Measurements from ENCODE around the gene VRK1. TPM values are rescaled to one million over a fixed set of nuclear protein-coding genes. Genes with fewer than 3 reads are reported as not detected.

Gene VRK1
- total RNA-seq, 1 donor: 34.0 TPM

GRCh38 chr14:96797582-96798349 lies 584 bp downstream of the VRK1 start:
- H3K4me3 ChIP-seq (ENCODE audit: low read depth, low read length): peak overlapping the region; percentile 78
- TF ChIP-seq, protein P1, sequence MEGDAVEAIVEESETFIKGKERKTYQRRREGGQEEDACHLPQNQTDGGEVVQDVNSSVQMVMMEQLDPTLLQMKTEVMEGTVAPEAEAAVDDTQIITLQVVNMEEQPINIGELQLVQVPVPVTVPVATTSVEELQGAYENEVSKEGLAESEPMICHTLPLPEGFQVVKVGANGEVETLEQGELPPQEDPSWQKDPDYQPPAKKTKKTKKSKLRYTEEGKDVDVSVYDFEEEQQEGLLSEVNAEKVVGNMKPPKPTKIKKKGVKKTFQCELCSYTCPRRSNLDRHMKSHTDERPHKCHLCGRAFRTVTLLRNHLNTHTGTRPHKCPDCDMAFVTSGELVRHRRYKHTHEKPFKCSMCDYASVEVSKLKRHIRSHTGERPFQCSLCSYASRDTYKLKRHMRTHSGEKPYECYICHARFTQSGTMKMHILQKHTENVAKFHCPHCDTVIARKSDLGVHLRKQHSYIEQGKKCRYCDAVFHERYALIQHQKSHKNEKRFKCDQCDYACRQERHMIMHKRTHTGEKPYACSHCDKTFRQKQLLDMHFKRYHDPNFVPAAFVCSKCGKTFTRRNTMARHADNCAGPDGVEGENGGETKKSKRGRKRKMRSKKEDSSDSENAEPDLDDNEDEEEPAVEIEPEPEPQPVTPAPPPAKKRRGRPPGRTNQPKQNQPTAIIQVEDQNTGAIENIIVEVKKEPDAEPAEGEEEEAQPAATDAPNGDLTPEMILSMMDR (IDR thresholded peaks at IDR 0.05; ENCODE audit: insufficient read depth, low read length): no peak
- no peak for DNase-seq (ENCODE audit: low read depth)

DNA sequence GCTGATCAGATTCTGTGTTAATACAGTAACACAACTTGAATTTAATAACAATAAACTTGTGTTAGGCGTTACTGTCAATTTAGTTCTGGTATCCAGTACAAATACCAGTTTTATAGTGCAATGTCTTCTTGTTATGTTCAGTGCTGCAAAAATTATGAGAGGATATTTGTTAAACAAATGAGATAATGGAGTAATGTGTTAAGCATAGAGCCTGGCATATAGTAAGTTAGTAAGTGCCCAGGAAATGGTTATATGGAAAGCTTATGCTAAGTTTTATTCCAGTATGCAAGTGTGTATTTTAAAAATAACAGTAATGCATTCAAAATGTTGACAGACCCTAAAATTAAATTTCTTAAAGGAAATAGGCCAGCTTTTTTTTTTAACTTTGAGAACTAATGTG lies 1.8 kb downstream of the VRK1 start:
- TF ChIP-seq, protein P1 (IDR thresholded peaks at IDR 0.05; ENCODE audit: insufficient read depth, low read length): no peak
- H3K4me3 ChIP-seq (ENCODE audit: low read depth, low read length): no peak overlapping the region

DNA sequence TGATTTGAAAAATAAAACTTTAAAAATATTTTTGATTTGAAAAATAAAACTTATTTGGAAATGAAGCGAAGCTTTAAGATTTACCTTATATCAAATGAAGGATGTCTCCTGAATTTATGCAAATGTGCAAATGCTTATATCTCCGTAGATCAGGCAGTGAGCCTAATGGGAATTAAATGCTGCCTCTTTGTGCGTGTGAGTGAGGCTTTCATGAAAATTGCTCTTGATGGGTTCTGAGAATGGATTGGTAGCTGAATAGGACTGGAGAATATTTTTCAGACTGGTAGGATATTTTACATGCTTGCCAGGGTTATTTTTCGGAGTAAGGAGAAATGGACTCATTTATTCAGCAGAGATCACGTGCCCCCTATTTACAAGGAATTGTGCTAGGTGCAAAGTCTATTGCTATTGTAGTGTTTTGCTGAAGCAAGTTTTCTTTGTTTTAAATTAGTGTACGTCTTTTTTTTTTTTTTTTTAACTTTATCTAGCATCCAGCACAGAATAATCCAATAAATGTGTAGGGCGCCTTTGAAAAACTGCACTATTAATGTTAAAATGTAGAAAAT lies 2.4 kb downstream of the VRK1 start:
- no peak overlapping the region for H3K4me3 ChIP-seq (ENCODE audit: low read depth, low read length)
- TF ChIP-seq, protein P1 (IDR thresholded peaks at IDR 0.05; ENCODE audit: insufficient read depth, low read length): no peak
- DNase-seq (ENCODE audit: low read depth): no peak

More for the DNA sequence above, 1.8 kb downstream of the VRK1 start:
- no peak for DNase-seq (ENCODE audit: low read depth)

DNA sequence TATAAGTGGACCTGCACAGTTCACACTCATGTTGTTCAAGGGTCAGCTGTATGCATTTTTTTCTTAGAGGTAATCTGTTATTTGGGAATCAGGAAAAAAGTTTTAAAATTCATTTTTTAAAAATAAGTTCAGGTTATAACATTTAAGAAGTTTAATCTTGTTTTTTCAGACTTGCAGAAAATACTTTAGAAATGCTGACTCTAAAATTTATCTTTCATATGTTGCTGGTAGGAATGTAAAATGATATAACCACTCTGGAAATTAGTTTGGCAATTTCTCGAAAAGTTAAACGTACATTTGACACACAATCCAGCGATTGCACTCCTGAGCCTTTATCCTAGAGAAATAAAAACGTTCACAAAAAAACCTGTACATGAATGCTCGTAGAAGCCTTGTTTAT lies 4.7 kb downstream of the VRK1 start:
- TF ChIP-seq, protein P1 (IDR thresholded peaks at IDR 0.05; ENCODE audit: insufficient read depth, low read length): no peak

GRCh38 chr14:96802963-96803362 lies 5.8 kb downstream of the VRK1 start:
- no peak overlapping the region for H3K4me3 ChIP-seq (ENCODE audit: low read depth, low read length)
- no peak for DNase-seq (ENCODE audit: low read depth)
- TF ChIP-seq, protein P1 (IDR thresholded peaks at IDR 0.05; ENCODE audit: insufficient read depth, low read length): no peak

More for the DNA sequence above, 4.7 kb downstream of the VRK1 start:
- no peak overlapping the region for H3K4me3 ChIP-seq (ENCODE audit: low read depth, low read length)
- no peak for DNase-seq (ENCODE audit: low read depth)

DNA sequence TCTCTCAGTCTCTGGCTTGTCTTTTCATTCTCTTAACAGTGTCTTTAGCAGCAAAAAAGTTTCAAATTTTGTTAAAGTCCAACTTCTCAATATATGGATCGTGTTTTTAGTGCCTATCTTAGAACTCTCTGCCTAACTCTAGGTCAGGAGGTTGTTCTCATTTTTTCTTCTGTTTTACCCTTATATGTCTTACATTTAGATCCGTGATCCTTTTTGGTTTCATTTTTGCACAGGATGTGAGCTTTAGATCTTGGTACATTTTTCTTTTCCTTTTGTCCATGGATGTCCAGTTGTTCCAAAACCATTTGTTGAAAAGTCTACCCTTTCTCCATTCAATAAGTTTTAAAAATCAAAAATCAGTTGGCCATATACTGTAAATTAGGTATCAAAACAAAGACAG lies 6.8 kb downstream of the VRK1 start:
- no peak for DNase-seq (ENCODE audit: low read depth)
- no peak overlapping the region for H3K4me3 ChIP-seq (ENCODE audit: low read depth, low read length)
- TF ChIP-seq, protein P1 (IDR thresholded peaks at IDR 0.05; ENCODE audit: insufficient read depth, low read length): no peak

Measured in fibroblast of the aortic adventitia (primary cell).